Measurements from ENCODE around the gene CEBPA.

The CEBPA gene

GRCh38 chr19:33252418-33252962 lies 49.8 kb downstream of the CEBPA start:
- no peak for DNase-seq

- no peak for DNase-seq
Observed at GRCh38 chr19:33251526-33252090, 50.7 kb downstream of the CEBPA start.

DNA sequence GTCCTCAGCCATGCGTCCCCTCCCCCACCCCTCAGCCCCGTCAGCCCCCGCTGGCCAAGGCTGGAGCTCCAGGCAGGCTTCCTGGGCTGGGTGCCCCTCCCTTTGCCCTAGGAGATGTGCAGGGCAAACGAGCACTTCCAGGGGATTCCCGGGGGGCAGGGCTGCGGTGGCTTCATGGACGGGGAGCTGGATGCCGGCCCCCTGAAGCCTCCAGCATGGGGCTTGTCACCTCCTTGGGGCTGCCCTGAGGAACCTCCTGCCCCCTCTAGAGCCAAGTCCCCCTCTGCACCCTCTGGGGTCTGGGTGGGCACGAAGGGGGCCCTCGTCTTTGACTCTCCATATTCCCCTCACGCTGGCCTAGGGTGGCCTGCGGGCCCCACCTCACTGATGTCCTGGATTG lies 51.3 kb downstream of the CEBPA start:
- no peak for DNase-seq

DNA sequence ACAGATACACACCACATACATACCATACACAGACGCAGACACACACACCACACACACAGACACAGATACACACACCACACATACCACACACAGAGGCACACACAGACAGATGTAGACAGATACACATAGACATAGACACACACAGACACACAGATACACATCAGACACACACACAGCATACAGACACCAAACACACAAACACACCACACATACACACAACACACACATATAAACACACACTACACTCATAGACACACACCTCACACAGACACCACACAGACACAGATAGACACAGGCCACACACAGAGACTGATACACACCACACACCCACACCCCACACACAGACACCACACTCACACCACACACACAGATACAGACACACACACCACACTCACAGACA lies 51.8 kb downstream of the CEBPA start:
- DNase-seq: no peak

All from nucleus accumbens (tissue), 56 donors.